ENCODE data around the gene SORBS1.

GRCh38 chr10:95321554-95322301 lies 239.4 kb downstream of the SORBS1 start:
- TF ChIP-seq, protein P1, sequence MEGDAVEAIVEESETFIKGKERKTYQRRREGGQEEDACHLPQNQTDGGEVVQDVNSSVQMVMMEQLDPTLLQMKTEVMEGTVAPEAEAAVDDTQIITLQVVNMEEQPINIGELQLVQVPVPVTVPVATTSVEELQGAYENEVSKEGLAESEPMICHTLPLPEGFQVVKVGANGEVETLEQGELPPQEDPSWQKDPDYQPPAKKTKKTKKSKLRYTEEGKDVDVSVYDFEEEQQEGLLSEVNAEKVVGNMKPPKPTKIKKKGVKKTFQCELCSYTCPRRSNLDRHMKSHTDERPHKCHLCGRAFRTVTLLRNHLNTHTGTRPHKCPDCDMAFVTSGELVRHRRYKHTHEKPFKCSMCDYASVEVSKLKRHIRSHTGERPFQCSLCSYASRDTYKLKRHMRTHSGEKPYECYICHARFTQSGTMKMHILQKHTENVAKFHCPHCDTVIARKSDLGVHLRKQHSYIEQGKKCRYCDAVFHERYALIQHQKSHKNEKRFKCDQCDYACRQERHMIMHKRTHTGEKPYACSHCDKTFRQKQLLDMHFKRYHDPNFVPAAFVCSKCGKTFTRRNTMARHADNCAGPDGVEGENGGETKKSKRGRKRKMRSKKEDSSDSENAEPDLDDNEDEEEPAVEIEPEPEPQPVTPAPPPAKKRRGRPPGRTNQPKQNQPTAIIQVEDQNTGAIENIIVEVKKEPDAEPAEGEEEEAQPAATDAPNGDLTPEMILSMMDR (IDR thresholded peaks at IDR 0.05) = no peak
- TF ChIP-seq POLR2A (IDR thresholded peaks at IDR 0.05) (no peak), POLR2AphosphoS5 (IDR thresholded peaks at IDR 0.05; ENCODE audit: insufficient read depth in 1 of 2, low read depth in 1 of 2) (no peak)
